Mesenchymal stem cell (in vitro differentiated cells and primary cell): ENCODE measurements around the gene ZXDC.
A peak's percentile ranks its signal among the peaks of the same experiment; 100 is the strongest.

Experiments used
- DNase-seq: peaks from one replicate; pipeline ENCODE4 v3.0.0-alpha.2; 2013
- H2AFZ ChIP-seq: one replicate; pipeline ENCODE4 v1.6.1; 2013; ENCODE audit warnings: low read depth, mild to moderate bottlenecking, control low read depth, inconsistent platforms, low read length, moderate library complexity
- H2AK5ac ChIP-seq: 2 replicates; pipeline ENCODE4 v1.6.1; 2013; ENCODE audit warnings: low read length, moderate library complexity, mild to moderate bottlenecking, inconsistent platforms; ENCODE audit not compliant: severe bottlenecking
- H2BK120ac ChIP-seq: one replicate; pipeline ENCODE4 v1.6.1; 2013; ENCODE audit warnings: low read depth, mild to moderate bottlenecking, inconsistent platforms, low read length, moderate library complexity
- H2BK12ac ChIP-seq, 2 experiments: one replicate each; pipeline ENCODE4 v1.6.1; 2013; ENCODE audit warnings: inconsistent platforms in 2 of 2, low read length in 2 of 2, mild to moderate bottlenecking in 2 of 2, moderate library complexity in 2 of 2, control low read depth in 1 of 2
- H2BK15ac ChIP-seq: one replicate; pipeline ENCODE4 v1.6.1; 2013; ENCODE audit warnings: mild to moderate bottlenecking, low read depth, inconsistent platforms; ENCODE audit not compliant: poor library complexity, severe bottlenecking
- H2BK5ac ChIP-seq: 2 replicates; pipeline ENCODE4 v1.6.1; 2013; ENCODE audit warnings: low read depth, mild to moderate bottlenecking, low read length, control low read depth, inconsistent platforms; ENCODE audit not compliant: poor library complexity, severe bottlenecking
- H3K14ac ChIP-seq, 2 experiments: one replicate each; pipeline ENCODE4 v1.6.1; 2013; ENCODE audit warnings: inconsistent platforms in 2 of 2, low read length in 2 of 2, control low read depth in 1 of 2, mild to moderate bottlenecking in 1 of 2, moderate library complexity in 1 of 2
- H3K18ac ChIP-seq, 2 experiments: one replicate each; pipeline ENCODE4 v1.6.1; 2013; ENCODE audit warnings: inconsistent platforms in 2 of 2, low read length in 2 of 2, control low read depth in 1 of 2, low read depth in 1 of 2, mild to moderate bottlenecking in 1 of 2
- H3K23ac ChIP-seq, 2 experiments: one replicate each; pipeline ENCODE4 v1.6.1; 2013; ENCODE audit warnings: inconsistent platforms in 2 of 2, low read length in 2 of 2, mild to moderate bottlenecking in 2 of 2, moderate library complexity in 2 of 2, control low read depth in 1 of 2
- H3K27ac ChIP-seq: 2 replicates; pipeline ENCODE4 v1.5.1; 2013; ENCODE audit warnings: mild to moderate bottlenecking, moderate library complexity, low read length, control low read depth, inconsistent platforms; ENCODE audit not compliant: poor library complexity, severe bottlenecking
- H3K27me3 ChIP-seq, 2 experiments: 2 replicates each; pipeline versions ENCODE4 v1.6.1 to v1.7.0; 2013; ENCODE audit warnings: low read length in 2 of 2, mild to moderate bottlenecking in 2 of 2, moderate library complexity in 2 of 2, control low read depth in 1 of 2, inconsistent platforms in 1 of 2; ENCODE audit not compliant: control insufficient read depth in 1 of 2, insufficient read depth in 1 of 2
- H3K36me3 ChIP-seq, 2 experiments: 2 replicates each; pipeline versions ENCODE4 v1.6.1 to v1.7.0; 2013; ENCODE audit warnings: low read length in 2 of 2, control low read depth in 1 of 2, inconsistent platforms in 1 of 2, low read depth in 1 of 2, mild to moderate bottlenecking in 1 of 2; ENCODE audit not compliant: insufficient read depth in 2 of 2, control insufficient read depth in 1 of 2
- H3K4ac ChIP-seq, 2 experiments: one replicate each; pipeline ENCODE4 v1.6.1; 2013; ENCODE audit warnings: inconsistent platforms in 2 of 2, low read length in 2 of 2, mild to moderate bottlenecking in 2 of 2, moderate library complexity in 2 of 2, control low read depth in 1 of 2, low read depth in 1 of 2
- H3K4me1 ChIP-seq: 2 replicates; pipeline ENCODE4 v1.6.1; 2013; ENCODE audit warnings: low read depth, low read length, control low read depth; ENCODE audit not compliant: control insufficient read depth, insufficient read depth
- H3K4me2 ChIP-seq: 2 replicates; pipeline ENCODE4 v1.6.1; 2013; ENCODE audit warnings: low read length, mild to moderate bottlenecking, inconsistent platforms; ENCODE audit not compliant: poor library complexity, severe bottlenecking
- H3K4me3 ChIP-seq, 2 experiments: 2 replicates each; pipeline versions ENCODE4 v1.5.1 to v1.7.0; 2013; ENCODE audit warnings: low read length in 2 of 2, mild to moderate bottlenecking in 2 of 2, control low read depth in 1 of 2, low read depth in 1 of 2; ENCODE audit not compliant: insufficient read depth in 1 of 2
- H3K79me1 ChIP-seq: replicated peaks from 2 replicates; pipeline ENCODE4 v1.6.1; 2013; ENCODE audit warnings: mild to moderate bottlenecking, control low read depth, low read length, inconsistent platforms; ENCODE audit not compliant: poor library complexity, severe bottlenecking
- H3K9ac ChIP-seq: 2 replicates; pipeline ENCODE4 v1.7.0; 2013; ENCODE audit warnings: mild to moderate bottlenecking, low read length, moderate library complexity
- H3K9me3 ChIP-seq: 2 replicates; pipeline ENCODE4 v1.7.0; 2013; ENCODE audit warnings: mild to moderate bottlenecking, low read length; ENCODE audit not compliant: control insufficient read depth
- H4K8ac ChIP-seq: one replicate; pipeline ENCODE4 v1.6.1; 2013; ENCODE audit warnings: inconsistent platforms, mild to moderate bottlenecking, low read length, moderate library complexity
- H4K91ac ChIP-seq: one replicate; pipeline ENCODE4 v1.6.1; 2013; ENCODE audit warnings: mild to moderate bottlenecking, low read length, inconsistent platforms
- WGBS: methylation state at CpG from one replicate; pipeline ENCODE4 v1.1.7; 2013; ENCODE audit warnings: mixed read lengths; 5-methylcytosine and 5-hydroxymethylcytosine counted together

The ZXDC gene

GRCh38 chr3:126484148-126484547, 8.5 kb upstream of the ZXDC start:
- Histone ChIP-seq H3K4me2 (no peak overlapping the region), H2BK12ac (no peak overlapping the region), H2BK15ac (no peak overlapping the region), H2AFZ (no peak overlapping the region), H3K79me1 (no peaks in the 10 kb centered on the region), H4K91ac (no peak overlapping the region), H3K9ac (no peak overlapping the region), H3K27ac (no peak overlapping the region), H4K8ac (no peak overlapping the region), H2AK5ac (no peak overlapping the region), H3K14ac (no peak overlapping the region), H3K23ac (no peak overlapping the region), H2BK120ac (no peak overlapping the region), H3K9me3 (no peaks in the 10 kb centered on the region), H3K4me3 (no peak overlapping the region), H2BK5ac (no peak overlapping the region), H3K4me1 (peaks cover 5% of the 10 kb centered on the region), H3K18ac (no peak overlapping the region), H3K27me3 (peaks cover 10 to 37% of the 10 kb centered on the region in 2 experiments), H3K36me3 (no peaks in the 10 kb centered on the region), H3K4ac (no peak overlapping the region)
- WGBS, result 75% methylated on average over 3 of the region's 3 CpGs
- DNase-seq, result no peak

DNA sequence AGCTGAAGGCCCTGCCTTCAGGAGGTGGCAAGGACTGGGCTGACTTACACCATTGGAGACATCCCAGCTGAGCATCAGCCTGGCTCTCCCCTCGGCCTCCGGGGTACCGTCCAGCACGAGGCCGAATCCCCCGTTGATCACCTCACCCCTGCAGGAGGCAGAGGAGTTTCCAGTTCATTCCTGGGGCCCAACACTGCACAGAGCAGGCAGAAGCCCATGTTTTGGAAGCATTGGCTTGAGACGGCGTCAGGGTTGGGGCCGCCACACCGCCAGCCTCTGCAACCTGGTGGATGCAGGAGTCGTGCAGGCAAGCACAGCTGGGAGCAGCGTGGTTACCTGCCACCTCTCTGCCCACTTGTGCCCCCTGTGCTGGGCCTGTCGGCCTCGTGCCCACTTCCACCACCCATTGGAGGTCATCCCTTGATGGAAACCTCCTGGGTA, 7.7 kb upstream of the ZXDC start:
- Histone ChIP-seq H3K9ac (no peak overlapping the region), H2BK120ac (no peak overlapping the region), H3K36me3 (no peaks in the 10 kb centered on the region), H3K14ac (peak overlapping the region in 1 of 2 experiments; percentile 31), H2BK15ac (no peak overlapping the region), H4K8ac (no peak overlapping the region), H3K4me3 (no peak overlapping the region), H2AFZ (no peak overlapping the region), H3K79me1 (no peaks in the 10 kb centered on the region), H3K4me1 (peaks cover 5% of the 10 kb centered on the region), H3K9me3 (no peaks in the 10 kb centered on the region), H3K23ac (no peak overlapping the region), H3K4me2 (no peak overlapping the region), H2BK5ac (no peak overlapping the region), H3K27me3 (peaks cover 3 to 29% of the 10 kb centered on the region in 2 experiments), H2BK12ac (no peak overlapping the region), H3K4ac (no peak overlapping the region), H3K27ac (no peak overlapping the region), H3K18ac (no peak overlapping the region), H4K91ac (no peak overlapping the region), H2AK5ac (no peak overlapping the region)
- no peak for DNase-seq
- WGBS, result 82% methylated on average over 14 of the region's 14 CpGs

- no peak overlapping the region for H2AK5ac ChIP-seq
- H3K4ac ChIP-seq, result no peak overlapping the region
- H4K91ac ChIP-seq, result peak overlapping the region; percentile 11
- peaks cover 5% of the 10 kb centered on the region for H3K4me1 ChIP-seq
- no peaks in the 10 kb centered on the region for H3K36me3 ChIP-seq
- no peak overlapping the region for H2BK12ac ChIP-seq
- H2AFZ ChIP-seq, result no peak overlapping the region
- no peak overlapping the region for H2BK120ac ChIP-seq
- H3K14ac ChIP-seq, result no peak overlapping the region
- H2BK5ac ChIP-seq, result no peak overlapping the region
- H3K27ac ChIP-seq, result no peak overlapping the region
- no peak overlapping the region for H3K4me3 ChIP-seq
- 87% methylated on average over 15 of the region's 15 CpGs for WGBS
- no peak overlapping the region for H4K8ac ChIP-seq
- no peak overlapping the region for H3K9ac ChIP-seq
- H3K27me3 ChIP-seq, result peaks cover 3 to 22% of the 10 kb centered on the region in 2 experiments
- no peak overlapping the region for H2BK15ac ChIP-seq
- no peak overlapping the region for H3K23ac ChIP-seq
- DNase-seq, result no peak
- H3K79me1 ChIP-seq, result no peaks in the 10 kb centered on the region
- H3K9me3 ChIP-seq, result no peaks in the 10 kb centered on the region
- no peak overlapping the region for H3K18ac ChIP-seq
- H3K4me2 ChIP-seq, result no peak overlapping the region
Measured at GRCh38 chr3:126482503-126483255, 7.0 kb upstream of the ZXDC start.

GRCh38 chr3:126481808-126482502, 6.3 kb upstream of the ZXDC start:
- DNase-seq, result peak; percentile 14
- 93% methylated on average over 16 of the region's 16 CpGs for WGBS
- Histone ChIP-seq H2AK5ac (no peak overlapping the region), H3K14ac (peak overlapping the region in 1 of 2 experiments; percentile 31), H3K9ac (no peak overlapping the region), H2BK12ac (no peak overlapping the region), H3K4ac (no peak overlapping the region), H3K18ac (no peak overlapping the region), H3K4me2 (no peak overlapping the region), H2BK120ac (no peak overlapping the region), H3K4me1 (peaks cover 5% of the 10 kb centered on the region), H2BK15ac (no peak overlapping the region), H4K91ac (no peak overlapping the region), H2AFZ (no peak overlapping the region), H3K27ac (no peak overlapping the region), H3K9me3 (no peaks in the 10 kb centered on the region), H4K8ac (no peak overlapping the region), H3K27me3 (peaks cover 3 to 15% of the 10 kb centered on the region in 2 experiments), H2BK5ac (no peak overlapping the region), H3K4me3 (no peak overlapping the region), H3K23ac (no peak overlapping the region), H3K36me3 (no peaks in the 10 kb centered on the region), H3K79me1 (no peaks in the 10 kb centered on the region)
